Measurements from ENCODE around the gene CPVL.
A peak's percentile ranks its signal among the peaks of the same experiment; 100 is the strongest.

The CPVL gene

GRCh38 chr7:28999895-29000716 lies 146.2 kb downstream of the CPVL start:
- DNase-seq, result no peak

- no peak for DNase-seq
These were observed 146.9 kb downstream of the CPVL start for GRCh38 chr7:28999427-28999826.

GRCh38 chr7:28998105-28998504 lies 148.2 kb downstream of the CPVL start:
- no peak for DNase-seq

- no peak for DNase-seq
These were observed 149.5 kb downstream of the CPVL start for GRCh38 chr7:28996836-28997235.

GRCh38 chr7:28993371-28993770 lies 153.0 kb downstream of the CPVL start:
- DNase-seq, result no peak

GRCh38 chr7:28992798-28993197 lies 153.5 kb downstream of the CPVL start:
- DNase-seq, result no peak

GRCh38 chr7:28990200-28990960 lies 156.0 kb downstream of the CPVL start:
- no peak for DNase-seq

GRCh38 chr7:28989211-28989980 lies 156.9 kb downstream of the CPVL start:
- no peak for DNase-seq

- DNase-seq, result no peak
These were observed 157.5 kb downstream of the CPVL start for GRCh38 chr7:28988810-28989209.

GRCh38 chr7:28988091-28988490 lies 158.2 kb downstream of the CPVL start:
- DNase-seq, result no peak

GRCh38 chr7:28986765-28987110 lies 159.6 kb downstream of the CPVL start:
- DNase-seq, result peak; percentile 65 to 79

GRCh38 chr7:28986028-28986764 lies 160.1 kb downstream of the CPVL start:
- no peak for DNase-seq

- peak; percentile 77 to 79 for DNase-seq
These were observed 161.7 kb downstream of the CPVL start for GRCh38 chr7:28984631-28985030.

GRCh38 chr7:28984217-28984616 lies 162.1 kb downstream of the CPVL start:
- DNase-seq, result no peak

GRCh38 chr7:28983396-28984190 lies 162.7 kb downstream of the CPVL start:
- no peak for DNase-seq

- DNase-seq, result no peak
These were observed 165.2 kb downstream of the CPVL start for GRCh38 chr7:28981161-28981465.

GRCh38 chr7:28980451-28981160 lies 165.7 kb downstream of the CPVL start:
- DNase-seq, result no peak

GRCh38 chr7:28979776-28980175 lies 166.6 kb downstream of the CPVL start:
- no peak for DNase-seq

GRCh38 chr7:28977881-28978280 lies 168.5 kb downstream of the CPVL start:
- no peak for DNase-seq

- no peak for DNase-seq
These were observed 170.3 kb downstream of the CPVL start for GRCh38 chr7:28976022-28976421.

GRCh38 chr7:28973591-28973990 lies 172.7 kb downstream of the CPVL start:
- no peak for DNase-seq

Data from inflammatory macrophage (primary cell).